ENCODE measurements around the gene WIZ. TPM values are rescaled to one million over a fixed set of nuclear protein-coding genes. Genes with fewer than 3 reads are reported as not detected.

Gene WIZ
- total and polyA plus RNA-seq, 2 experiments from 2014 or later = 8.9 to 39.5 TPM

- H3K4me1 Mint-ChIP-seq = no peaks in the 10 kb centered on the region
- H3K4me3 Mint-ChIP-seq = no peak overlapping the region
- H3K27ac ChIP-seq (ENCODE audit: low read depth) = no peak overlapping the region
- H4K20me1 ChIP-seq (replicated peaks; ENCODE audit: insufficient read depth) = no peaks in the 10 kb centered on the region
- no peak overlapping the region for H2AFZ ChIP-seq
- H3F3A ChIP-seq (replicated peaks; ENCODE audit: low read depth) = no peaks in the 10 kb centered on the region
- no peak overlapping the region for H3K4me3 ChIP-seq
- peaks cover 22% of the 10 kb centered on the region for H3K36me3 Mint-ChIP-seq (ENCODE audit: low read depth)
- no peaks in the 10 kb centered on the region for H3K27me3 Mint-ChIP-seq (ENCODE audit: insufficient read depth, low read depth, poor library complexity)
- H3K27me3 ChIP-seq (ENCODE audit: insufficient read depth) = no peaks in the 10 kb centered on the region
- H3K9me3 Mint-ChIP-seq = peaks cover 68% of the 10 kb centered on the region
- TF ChIP-seq JUNB (IDR thresholded peaks at IDR 0.05; ENCODE audit: unreplicated experiment) = no peak
- no peak for TF ChIP-seq ZNF331 (CRISPR knock-in tag; IDR thresholded peaks at IDR 0.05; ENCODE audit: low read depth)
- no peak for TF ChIP-seq CREB1 (CRISPR knock-in tag; IDR thresholded peaks at IDR 0.05; ENCODE audit: low read depth)
- TF ChIP-seq, protein P1, sequence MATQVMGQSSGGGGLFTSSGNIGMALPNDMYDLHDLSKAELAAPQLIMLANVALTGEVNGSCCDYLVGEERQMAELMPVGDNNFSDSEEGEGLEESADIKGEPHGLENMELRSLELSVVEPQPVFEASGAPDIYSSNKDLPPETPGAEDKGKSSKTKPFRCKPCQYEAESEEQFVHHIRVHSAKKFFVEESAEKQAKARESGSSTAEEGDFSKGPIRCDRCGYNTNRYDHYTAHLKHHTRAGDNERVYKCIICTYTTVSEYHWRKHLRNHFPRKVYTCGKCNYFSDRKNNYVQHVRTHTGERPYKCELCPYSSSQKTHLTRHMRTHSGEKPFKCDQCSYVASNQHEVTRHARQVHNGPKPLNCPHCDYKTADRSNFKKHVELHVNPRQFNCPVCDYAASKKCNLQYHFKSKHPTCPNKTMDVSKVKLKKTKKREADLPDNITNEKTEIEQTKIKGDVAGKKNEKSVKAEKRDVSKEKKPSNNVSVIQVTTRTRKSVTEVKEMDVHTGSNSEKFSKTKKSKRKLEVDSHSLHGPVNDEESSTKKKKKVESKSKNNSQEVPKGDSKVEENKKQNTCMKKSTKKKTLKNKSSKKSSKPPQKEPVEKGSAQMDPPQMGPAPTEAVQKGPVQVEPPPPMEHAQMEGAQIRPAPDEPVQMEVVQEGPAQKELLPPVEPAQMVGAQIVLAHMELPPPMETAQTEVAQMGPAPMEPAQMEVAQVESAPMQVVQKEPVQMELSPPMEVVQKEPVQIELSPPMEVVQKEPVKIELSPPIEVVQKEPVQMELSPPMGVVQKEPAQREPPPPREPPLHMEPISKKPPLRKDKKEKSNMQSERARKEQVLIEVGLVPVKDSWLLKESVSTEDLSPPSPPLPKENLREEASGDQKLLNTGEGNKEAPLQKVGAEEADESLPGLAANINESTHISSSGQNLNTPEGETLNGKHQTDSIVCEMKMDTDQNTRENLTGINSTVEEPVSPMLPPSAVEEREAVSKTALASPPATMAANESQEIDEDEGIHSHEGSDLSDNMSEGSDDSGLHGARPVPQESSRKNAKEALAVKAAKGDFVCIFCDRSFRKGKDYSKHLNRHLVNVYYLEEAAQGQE (IDR thresholded peaks at IDR 0.05; ENCODE audit: unreplicated experiment) = no peak
- no peak for TF ChIP-seq EZH2phosphoT487 (IDR thresholded peaks at IDR 0.05; ENCODE audit: unreplicated experiment)
- TF ChIP-seq, protein P2, sequence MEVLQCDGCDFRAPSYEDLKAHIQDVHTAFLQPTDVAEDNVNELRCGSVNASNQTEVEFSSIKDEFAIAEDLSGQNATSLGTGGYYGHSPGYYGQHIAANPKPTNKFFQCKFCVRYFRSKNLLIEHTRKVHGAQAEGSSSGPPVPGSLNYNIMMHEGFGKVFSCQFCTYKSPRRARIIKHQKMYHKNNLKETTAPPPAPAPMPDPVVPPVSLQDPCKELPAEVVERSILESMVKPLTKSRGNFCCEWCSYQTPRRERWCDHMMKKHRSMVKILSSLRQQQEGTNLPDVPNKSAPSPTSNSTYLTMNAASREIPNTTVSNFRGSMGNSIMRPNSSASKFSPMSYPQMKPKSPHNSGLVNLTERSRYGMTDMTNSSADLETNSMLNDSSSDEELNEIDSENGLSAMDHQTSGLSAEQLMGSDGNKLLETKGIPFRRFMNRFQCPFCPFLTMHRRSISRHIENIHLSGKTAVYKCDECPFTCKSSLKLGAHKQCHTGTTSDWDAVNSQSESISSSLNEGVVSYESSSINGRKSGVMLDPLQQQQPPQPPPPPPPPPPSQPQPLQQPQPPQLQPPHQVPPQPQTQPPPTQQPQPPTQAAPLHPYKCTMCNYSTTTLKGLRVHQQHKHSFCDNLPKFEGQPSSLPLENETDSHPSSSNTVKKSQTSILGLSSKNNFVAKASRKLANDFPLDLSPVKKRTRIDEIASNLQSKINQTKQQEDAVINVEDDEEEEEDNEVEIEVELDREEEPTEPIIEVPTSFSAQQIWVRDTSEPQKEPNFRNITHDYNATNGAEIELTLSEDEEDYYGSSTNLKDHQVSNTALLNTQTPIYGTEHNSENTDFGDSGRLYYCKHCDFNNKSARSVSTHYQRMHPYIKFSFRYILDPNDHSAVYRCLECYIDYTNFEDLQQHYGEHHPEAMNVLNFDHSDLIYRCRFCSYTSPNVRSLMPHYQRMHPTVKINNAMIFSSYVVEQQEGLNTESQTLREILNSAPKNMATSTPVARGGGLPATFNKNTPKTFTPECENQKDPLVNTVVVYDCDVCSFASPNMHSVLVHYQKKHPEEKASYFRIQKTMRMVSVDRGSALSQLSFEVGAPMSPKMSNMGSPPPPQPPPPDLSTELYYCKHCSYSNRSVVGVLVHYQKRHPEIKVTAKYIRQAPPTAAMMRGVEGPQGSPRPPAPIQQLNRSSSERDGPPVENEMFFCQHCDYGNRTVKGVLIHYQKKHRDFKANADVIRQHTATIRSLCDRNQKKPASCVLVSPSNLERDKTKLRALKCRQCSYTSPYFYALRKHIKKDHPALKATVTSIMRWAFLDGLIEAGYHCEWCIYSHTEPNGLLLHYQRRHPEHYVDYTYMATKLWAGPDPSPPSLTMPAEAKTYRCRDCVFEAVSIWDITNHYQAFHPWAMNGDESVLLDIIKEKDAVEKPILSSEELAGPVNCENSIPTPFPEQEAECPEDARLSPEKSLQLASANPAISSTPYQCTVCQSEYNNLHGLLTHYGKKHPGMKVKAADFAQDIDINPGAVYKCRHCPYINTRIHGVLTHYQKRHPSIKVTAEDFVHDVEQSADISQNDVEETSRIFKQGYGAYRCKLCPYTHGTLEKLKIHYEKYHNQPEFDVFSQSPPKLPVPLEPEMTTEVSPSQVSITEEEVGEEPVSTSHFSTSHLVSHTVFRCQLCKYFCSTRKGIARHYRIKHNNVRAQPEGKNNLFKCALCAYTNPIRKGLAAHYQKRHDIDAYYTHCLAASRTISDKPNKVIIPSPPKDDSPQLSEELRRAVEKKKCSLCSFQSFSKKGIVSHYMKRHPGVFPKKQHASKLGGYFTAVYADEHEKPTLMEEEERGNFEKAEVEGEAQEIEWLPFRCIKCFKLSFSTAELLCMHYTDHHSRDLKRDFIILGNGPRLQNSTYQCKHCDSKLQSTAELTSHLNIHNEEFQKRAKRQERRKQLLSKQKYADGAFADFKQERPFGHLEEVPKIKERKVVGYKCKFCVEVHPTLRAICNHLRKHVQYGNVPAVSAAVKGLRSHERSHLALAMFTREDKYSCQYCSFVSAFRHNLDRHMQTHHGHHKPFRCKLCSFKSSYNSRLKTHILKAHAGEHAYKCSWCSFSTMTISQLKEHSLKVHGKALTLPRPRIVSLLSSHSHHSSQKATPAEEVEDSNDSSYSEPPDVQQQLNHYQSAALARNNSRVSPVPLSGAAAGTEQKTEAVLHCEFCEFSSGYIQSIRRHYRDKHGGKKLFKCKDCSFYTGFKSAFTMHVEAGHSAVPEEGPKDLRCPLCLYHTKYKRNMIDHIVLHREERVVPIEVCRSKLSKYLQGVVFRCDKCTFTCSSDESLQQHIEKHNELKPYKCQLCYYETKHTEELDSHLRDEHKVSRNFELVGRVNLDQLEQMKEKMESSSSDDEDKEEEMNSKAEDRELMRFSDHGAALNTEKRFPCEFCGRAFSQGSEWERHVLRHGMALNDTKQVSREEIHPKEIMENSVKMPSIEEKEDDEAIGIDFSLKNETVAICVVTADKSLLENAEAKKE (CRISPR knock-in tag; IDR thresholded peaks at IDR 0.05) = no peak
- no peak for TF ChIP-seq NANOG (IDR thresholded peaks at IDR 0.05; ENCODE audit: borderline replicate concordance)
- TF ChIP-seq, protein P3, sequence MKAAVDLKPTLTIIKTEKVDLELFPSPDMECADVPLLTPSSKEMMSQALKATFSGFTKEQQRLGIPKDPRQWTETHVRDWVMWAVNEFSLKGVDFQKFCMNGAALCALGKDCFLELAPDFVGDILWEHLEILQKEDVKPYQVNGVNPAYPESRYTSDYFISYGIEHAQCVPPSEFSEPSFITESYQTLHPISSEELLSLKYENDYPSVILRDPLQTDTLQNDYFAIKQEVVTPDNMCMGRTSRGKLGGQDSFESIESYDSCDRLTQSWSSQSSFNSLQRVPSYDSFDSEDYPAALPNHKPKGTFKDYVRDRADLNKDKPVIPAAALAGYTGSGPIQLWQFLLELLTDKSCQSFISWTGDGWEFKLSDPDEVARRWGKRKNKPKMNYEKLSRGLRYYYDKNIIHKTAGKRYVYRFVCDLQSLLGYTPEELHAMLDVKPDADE (IDR thresholded peaks at IDR 0.05) = no peak
- TF ChIP-seq CTCF (conservative IDR thresholded peaks at IDR 0.05; ENCODE audit: low read depth in 2 of 2) = no peak
- TF ChIP-seq STAT1 (IDR thresholded peaks at IDR 0.05; ENCODE audit: unreplicated experiment) = no peak
- no peak for TF ChIP-seq POLR2AphosphoS5 (IDR thresholded peaks at IDR 0.05; ENCODE audit: low read depth)
- TF ChIP-seq ZNF114 (CRISPR knock-in tag; IDR thresholded peaks at IDR 0.05) = no peak
- H3K4me1 ChIP-seq (ENCODE audit: insufficient read depth) = no peaks in the 10 kb centered on the region
- no peak for ATAC-seq
- H3K4me2 ChIP-seq = no peak overlapping the region
- H3K27ac Mint-ChIP-seq = no peak overlapping the region
- no peaks in the 10 kb centered on the region for H3K79me2 ChIP-seq (replicated peaks; ENCODE audit: insufficient read depth)
- no peak for DNase-seq (ENCODE audit: low spot score)
- H3K36me3 ChIP-seq (ENCODE audit: insufficient read depth) = no peaks in the 10 kb centered on the region
- no peaks in the 10 kb centered on the region for H3K9me2 ChIP-seq (ENCODE audit: insufficient read depth)
These were observed 38.9 kb upstream of the WIZ start for GRCh38 chr19:15488489-15489226.
